HG03469 (cell line): ENCODE measurements around the gene LINC01488.

Experiments
- ATAC-seq: cut with Tn5 transposase; IDR thresholded peaks from one replicate; pipeline ENCODE4 v1.9.1; 2021; ENCODE audit warnings: mild to moderate bottlenecking, moderate library complexity, moderate number of reproducible peaks; ENCODE audit not compliant: unreplicated experiment

LINC01488 gene

DNA sequence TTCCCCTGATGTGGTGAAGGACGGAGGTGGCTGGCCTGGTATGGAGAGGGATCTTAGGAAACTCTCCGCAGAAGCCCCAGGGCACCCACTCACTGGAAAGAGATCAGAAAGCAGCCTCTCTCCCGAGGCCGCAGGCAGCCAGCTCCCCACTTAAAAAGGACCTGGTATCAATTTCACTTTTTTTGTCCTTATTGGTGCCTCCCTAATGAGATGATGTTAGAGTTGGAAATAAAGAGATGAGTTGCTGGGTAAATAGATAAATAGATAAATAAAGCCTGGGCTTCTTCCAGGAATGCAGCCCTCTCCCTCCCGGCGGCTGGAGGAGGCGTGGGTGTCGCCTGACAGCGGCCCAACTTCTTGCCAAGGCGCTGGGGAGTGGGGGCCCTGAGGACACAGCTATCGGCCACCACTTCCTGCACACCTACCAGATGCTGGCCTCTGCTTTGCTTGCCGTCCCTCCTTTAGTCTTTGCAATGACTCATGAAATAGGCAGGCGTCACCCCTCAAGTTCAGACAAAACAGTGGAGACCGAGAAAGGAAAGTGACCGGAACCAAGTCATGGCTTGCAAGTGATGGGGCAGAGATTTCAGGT is 42.9 kb downstream of the LINC01488 start:
- no peak for ATAC-seq

DNA sequence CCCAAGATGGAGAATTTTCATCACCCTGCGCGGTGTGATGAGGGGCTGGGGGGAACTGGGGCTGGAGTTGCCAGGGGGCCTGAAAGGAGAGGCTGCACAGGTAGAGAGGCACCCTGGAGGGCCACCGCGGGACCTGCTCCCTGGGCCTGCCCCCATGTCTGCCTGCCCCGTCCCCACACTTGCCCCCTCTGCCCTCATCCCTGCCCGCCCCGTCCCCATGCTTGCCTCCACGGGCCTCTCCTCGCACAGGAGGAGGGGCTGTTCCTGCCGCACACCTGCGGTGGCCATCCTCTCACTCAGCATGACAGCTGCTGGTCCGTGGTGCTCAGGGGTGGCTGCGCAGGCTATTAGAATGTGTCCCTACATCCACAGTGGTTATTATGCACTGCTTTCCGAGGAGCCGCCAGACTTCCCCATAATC is 43.5 kb downstream of the LINC01488 start:
- no peak for ATAC-seq

DNA sequence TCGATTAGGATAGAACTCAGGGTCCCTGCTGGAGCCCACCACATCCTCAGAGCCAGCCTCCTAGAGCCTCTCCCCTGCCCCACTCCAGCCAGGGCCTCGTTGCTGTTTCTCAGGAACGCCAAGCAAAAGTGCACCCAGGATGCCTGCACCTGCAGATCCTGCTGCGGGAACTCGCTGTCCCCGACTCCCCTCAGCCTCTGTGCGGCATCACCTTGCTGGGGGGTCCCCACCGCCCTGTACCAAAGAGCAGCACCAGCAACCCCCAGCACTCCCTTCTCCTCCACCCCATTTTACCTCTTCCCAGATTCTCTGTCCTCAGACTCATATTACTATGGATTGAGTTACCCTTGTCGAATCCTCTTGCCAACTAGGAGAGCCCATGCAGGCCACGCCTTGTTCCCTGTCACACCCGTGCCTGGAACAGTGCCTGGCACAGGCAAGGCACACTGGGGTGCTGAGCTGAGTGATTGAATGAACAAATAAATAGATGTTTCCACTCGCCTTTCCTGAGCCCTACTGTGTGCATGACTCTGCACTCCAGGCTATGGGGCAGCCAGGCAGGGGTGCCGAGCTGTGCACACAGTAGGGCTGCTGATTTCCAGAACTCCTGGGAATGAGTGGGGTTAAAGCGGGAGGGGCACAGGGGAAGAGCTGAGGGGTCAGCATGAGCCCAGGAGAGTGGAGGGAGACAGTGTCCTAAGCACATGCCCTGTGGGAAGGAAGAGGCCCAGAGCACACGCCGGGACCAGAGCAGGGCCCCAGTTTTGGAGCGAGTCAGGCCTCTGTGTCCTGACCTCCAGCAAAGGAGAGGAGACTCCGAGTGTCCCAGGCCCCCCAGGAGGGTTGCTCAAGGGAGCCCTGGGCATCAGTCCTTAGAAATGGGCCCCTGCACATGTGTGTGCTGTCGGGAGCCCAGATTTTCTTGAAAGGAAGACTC is 44.3 kb downstream of the LINC01488 start:
- ATAC-seq = no peak

DNA sequence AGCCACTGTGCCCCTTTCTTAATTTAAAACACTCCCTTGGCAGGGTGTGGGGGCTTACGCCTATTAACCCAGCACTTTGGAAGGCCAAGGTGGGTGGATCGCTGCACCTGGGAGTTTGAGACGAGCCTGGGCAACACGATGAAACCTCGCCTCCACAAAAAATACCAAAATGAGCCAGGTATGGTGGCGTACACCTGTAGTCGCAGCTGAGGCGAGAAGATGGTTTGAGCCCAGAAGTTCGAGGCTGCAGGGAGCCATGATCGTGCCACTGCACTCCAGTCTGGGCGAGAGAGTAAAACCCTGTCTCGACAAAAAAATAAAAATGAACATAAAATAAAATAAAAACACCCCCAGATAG is 45.0 kb downstream of the LINC01488 start:
- ATAC-seq = no peak

DNA sequence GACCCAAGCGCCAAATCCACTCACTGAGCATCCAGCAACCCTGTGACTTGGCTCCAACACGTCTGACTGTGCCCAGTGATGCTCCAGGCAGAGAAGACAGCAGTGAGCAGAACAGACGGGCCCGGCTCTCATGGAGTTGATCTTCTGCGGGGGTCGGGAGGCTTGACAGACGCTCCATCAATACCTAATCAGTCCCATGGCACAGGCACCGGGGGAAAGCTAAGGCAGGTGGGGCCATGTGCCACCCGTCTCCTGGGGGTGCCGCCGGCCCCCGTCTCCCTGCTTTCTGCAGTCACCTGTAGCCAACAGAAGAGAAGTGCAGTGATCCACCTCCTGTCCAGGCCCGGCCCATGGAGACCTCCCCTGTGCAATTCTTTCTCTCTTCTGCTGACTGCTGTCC is 47.5 kb downstream of the LINC01488 start:
- no peak for ATAC-seq

DNA sequence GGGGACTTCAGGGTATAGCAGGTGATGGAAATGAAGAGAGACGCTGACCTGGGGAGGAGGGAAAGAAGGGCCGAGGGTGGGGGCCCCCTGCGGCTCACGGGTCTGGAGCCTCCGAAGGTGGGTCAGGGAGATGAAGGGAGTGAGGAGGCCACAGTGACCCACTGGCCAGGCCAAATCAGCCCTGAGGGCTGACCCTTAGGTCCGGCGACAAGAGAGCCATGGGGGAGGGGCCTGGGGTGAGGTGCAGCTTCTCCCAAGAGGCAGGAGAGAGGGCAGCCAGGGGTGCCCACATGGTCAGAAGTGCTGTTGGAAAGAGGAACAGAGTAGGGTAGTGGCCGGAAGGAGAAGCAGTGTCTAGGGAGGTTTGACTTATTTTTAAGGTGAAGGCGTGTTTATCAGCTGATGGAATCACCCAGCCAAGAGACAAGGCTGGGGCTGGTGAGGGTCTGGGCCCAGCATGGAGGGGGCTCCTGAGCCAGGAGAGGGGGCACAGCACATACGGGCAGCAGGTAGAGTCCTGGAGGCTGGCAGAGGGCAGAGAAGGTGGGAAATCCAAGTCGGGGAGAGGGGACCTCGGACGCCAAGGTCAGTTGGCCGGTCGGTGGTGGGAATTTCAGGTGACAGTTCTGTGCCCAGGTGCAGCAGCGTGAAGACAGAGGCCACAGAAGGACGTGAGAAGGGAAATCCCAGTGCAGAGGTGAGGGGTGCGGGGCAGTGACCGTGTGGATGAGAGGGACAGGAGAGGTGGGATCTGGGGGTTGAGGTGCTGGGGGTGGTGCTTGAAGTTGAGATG is 49.0 kb downstream of the LINC01488 start:
- no peak for ATAC-seq

DNA sequence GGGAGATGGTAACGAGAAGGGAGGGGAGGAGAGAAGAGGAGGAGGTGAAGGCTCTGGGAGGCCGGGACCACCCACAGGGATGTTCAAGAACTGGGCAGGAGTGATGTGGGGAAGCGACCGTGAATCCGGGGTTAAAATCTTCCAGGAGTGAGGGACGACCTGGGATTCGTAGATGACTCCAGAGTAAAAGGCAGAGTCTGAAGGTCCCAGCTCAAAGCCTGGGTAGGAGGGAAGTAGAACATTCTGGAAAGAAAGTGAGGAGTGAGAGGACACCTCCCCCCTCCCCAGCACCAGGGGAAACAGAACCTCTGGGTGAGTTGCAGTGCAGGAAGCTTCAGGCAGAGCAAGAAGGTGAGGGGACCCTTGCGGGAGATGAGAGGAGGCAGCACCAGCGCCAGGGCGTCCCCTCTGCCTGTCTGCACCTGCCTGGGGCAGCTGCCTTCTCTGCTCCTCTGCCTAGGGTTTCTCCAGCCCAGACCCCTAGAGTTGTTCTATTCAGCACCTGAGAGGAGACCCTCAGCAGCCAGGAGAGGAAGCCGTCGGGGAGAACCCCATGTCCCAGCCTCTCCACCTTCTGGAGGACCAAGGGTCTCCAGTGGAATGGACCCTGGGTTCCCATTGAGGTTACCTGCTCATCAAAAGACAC is 49.7 kb downstream of the LINC01488 start:
- no peak for ATAC-seq

DNA sequence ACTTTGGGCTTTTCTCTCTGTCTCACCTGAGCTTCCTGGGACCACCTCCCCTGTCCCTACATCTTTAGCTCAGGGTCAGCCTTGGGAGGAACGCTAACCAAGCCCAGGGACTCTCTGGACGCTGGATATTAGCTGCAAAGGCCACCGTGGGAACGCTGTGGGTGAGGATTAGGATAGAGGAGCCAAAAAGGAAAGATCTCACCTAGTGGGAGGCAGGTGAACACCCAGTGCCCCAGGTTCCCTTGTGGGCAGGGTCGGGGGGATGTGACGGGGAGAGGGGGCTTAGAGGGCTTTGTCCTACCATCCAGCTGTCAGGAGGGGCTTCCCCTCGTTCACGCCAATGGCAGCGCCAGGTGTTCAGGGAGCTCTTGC is 50.2 kb downstream of the LINC01488 start:
- no peak for ATAC-seq

DNA sequence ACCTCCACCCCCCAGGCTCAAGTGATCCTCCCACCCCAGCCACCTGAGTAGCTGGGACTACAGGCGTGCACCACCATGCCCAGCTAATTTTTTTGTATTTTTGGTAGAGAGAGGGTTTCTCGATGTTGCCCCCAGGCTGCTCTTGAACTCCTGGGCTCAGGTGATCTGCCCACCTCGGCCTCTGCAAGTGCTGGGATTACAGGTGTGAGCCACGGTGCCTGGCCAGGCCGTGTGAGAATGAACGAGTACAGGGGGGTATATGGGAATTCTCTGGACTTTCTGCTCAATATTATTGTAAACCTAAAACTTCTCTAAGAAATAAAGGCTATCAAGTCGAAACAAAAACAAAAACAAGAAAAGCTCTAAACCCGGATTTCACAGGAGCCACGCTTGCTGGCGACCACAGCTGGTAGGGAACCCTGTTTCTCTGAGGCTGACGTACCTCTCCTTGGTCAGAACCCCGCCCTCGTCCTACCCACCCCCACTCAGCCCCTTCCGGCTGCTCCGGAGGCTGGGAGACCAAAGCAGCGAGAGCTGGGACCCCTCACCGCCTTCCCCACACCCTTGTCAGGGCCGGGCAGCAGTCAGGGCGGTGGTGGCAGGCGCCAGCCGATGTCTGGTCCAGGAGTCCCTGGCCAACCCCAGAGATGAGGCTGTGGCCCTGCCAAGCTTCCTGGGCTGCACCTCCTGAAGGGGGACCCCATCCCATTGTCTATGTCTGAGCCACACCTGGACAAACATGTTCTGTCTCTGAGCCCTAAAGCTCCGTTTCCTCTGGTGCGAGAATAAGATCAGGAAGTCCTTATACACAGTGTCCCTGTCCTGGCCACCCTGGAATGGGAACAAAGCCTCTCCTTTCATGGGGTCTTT is 52.1 kb downstream of the LINC01488 start:
- no peak for ATAC-seq

DNA sequence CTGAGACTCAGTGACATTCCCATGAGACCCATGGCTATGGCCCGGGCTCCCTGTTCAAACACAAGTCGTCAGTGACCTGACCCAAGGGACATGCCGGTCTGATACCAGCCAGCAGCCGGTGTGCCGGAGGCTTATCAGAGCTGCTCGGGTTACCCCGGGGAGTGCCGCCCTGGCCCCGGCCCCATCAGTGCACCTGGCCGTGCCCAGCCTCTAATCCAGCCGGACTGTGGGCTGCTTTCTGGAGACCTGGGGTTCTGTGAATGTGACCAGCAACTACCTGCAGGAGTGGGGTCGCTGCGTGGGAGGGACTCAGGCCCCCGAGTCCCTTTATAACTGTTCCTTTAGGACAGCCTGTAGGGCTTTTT is 52.7 kb downstream of the LINC01488 start:
- ATAC-seq = no peak

DNA sequence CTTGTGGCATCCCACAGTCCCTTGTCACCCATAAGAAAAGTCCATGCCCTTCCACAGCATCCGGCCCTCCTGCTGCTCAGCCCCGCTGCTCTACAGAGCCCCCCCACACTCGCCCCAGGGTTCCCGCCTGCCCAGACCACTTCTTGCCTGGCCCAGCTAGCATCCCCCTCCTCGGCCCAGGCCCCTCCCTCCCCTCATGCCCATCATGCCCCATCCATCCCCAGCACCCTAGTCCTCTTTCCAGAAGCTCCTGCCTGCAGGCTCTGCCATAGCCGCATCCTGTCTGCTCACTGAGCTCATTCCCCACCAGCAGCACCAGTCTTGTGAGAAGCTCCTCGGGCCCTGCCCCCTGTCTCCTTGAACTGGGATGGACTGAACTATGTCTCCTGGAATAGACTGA is 54.4 kb downstream of the LINC01488 start:
- ATAC-seq = no peak

DNA sequence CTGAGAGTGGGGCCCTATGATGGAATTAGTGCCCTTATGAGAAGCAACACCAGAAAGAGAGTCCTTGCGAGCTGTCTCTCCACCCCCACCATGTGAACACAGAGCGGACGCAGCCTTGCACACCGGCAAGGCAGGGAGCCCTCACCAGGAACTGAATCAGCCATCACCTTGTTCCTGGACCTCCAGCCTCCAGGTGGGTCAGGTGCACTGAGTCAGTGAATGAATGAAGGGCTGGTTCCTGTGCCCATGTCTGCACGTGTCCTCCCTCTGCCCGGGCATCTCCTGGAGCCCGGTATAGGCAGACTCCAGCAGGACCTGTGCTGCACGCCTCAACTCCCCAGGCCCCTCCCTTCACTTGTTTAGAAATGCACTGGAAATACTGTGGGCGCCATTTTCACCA is 54.9 kb downstream of the LINC01488 start:
- ATAC-seq = no peak

DNA sequence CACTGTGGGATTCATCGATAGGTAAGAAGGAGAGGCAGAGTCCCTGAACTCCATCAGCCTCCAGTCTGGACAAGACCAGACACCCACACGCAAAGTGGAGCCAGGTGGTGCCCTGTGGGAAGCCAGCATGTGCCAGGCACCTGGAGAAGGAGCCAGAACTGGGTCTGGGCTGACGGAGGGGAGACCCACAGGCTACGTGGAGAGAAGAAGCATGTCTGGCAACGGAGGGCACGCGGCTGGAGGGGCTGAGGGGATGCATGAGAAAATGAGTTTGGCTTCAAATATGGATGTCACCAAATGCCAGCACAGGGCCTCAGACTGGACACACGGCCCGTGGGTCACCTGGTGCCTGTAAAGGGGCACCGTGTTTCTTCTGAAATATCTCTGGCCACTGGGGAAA is 55.7 kb downstream of the LINC01488 start:
- ATAC-seq = no peak

DNA sequence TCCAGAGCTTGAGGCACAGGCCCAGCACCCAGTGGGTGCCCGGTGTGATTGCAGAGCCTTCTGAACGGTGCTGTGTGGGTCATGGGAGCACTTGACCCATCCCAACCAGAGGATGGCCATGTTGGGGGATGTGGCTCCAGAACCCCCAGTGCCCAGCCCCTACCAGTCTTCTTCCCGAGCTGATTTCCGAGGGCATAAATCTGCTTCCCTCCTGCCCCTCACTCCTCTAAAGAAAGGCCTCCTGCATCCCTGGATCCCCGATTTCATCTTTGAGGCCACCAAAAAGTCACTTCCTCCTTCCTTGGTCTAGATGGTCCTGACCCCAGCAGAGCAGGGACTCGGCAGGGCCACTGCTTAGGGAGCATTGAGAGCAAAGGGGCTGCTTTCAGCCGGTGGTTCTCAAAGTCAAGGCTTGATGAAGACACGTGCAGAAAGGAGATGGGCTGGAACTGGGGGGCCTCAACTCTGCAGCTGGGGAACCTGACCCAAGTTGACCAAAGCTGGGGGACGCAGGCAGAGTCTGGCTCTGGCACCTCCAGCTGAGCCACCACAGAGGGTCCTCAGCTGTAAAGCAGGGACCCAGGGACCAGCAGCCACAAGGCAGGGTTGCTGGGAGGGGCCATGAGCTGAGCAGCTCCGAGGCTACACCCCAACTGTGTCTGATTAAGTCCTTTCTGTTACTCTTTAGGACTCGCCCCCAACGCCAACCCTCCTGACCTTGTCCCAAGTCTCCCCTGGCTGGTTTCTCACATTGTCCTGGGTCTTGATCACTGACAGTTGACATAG is 56.6 kb downstream of the LINC01488 start:
- ATAC-seq = no peak

DNA sequence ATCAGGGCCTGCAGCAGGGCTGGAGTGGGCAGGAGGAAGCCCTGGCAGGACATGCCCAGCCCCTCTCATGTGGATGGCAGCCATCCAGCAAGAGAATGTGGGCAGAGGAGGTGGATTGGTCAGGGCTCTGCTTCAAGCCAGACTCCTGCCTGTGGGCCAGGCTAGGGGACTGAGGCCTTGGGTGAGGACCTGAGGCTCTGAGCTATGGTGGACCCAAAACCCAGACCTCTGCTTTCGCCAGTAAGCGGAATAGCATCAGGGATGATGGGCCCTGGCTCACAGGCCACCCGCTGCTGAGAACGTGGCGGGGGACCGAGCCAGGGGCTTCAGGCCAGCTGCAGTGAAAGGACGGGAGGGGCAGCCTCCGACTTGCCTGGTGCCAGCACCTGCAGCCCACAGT is 57.4 kb downstream of the LINC01488 start:
- ATAC-seq = no peak

DNA sequence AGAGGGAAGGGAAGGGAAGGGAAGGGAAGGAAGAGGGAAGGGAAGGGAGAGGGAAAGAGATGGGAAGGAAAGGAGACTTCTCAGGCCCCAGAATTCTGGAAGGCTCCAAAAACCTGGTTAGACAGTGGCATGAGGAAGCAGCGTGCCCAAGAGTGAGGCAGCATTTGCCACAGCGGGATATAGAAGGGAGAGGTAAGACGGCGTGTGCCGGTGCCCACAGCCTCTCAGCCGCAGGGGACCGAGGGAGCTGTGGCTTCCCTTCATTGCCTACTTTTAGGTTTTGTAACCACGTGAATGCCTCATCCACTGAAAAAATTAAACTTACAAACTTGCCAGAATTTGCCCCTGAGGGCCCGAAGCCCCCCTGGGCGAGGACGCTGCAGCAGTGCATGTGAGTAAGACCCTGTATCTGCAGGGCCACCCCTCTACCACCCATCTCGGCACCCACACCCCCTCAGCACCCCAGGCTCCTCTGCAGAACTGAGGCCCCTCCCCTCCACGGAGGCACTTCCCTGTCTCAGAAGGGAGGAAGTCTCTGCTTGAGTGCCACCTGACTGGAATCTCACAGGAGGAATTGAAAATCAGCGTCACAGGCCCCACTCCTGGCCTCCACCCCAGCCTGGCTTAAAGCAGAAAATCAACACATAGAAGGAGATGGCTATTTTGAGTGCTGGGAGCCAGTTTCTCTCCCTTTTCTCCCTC is 58.1 kb downstream of the LINC01488 start:
- no peak for ATAC-seq

DNA sequence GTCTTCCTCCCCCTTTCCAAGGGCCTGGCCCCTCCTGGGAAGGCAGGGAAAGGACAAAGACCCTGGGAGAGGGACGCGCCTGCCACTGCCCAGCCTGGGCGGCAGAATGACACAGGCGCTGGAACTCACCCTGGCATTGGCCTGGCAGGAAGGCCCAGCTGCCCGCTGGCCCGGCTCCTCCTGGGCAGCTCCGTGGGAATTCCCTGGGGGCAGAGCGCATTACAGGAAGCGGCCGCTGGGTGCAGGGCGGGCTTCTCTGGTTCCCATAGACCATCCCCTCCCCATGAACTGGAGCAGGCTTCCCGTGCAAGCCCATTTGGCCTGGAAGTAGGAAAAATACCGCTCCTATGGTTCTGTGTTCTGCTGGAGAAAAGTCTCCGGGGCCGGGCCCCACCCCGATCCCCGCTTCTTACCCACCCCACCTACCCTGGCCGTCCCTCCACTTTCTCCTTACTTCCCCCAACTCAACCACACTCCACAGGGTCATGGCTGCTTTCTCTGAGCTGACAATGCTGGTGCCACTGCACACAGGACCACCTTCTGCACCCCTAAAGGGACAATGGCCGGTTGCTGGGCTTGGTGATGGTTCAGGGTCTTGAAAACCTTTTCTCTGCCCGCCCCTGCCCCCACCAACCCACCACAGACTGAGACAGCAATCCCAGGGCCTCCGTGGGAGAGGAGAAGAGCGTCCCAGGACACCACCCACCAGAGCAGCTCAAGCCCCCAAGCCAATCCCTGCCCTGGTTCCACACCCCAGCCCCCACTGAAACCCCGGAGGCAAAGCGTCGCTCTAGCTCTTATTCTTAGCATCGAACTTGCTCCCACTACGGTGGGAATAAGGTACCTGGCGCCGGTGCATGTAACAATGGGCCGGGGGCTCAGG is 58.9 kb downstream of the LINC01488 start:
- no peak for ATAC-seq

DNA sequence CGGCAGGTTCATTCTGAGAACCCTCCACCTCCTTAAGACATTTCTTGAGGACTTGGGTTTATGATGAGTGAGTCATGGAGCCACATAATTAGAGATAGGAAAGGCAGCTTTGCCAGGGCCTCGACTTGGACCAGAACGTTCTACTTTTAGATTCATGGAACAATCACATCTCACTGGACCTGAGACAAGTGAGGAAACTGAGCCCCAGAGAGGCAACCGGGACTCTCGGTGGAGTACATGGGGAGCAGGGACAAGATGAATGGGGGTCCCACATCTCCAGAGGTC is 59.5 kb downstream of the LINC01488 start:
- no peak for ATAC-seq
